Activated CD4-positive, CD25-positive, alpha-beta regulatory T cell (primary cell): ENCODE measurements around the gene OBI1.

Experiments
- DNase-seq, 4 experiments: peaks; one replicate each; lab custom pipeline; 2025; lab: John Stamatoyannopoulos, UW

OBI1 gene

GRCh38 chr13:78576261-78576660 is 82.7 kb downstream of the OBI1 start:
- no peak for DNase-seq

GRCh38 chr13:78572459-78572858 is 86.5 kb downstream of the OBI1 start:
- DNase-seq, result no peak

GRCh38 chr13:78569029-78569428 is 89.9 kb downstream of the OBI1 start:
- no peak for DNase-seq

- DNase-seq, result no peak
Observed at GRCh38 chr13:78566631-78567030, 92.3 kb downstream of the OBI1 start.
